HG03025 (cell line): ENCODE data around the gene PIGC.

Experiments used
- ATAC-seq: cut with Tn5 transposase; IDR thresholded peaks from one replicate; pipeline ENCODE4 v1.9.1; 2021; ENCODE audit warnings: mild to moderate bottlenecking, moderate library complexity; ENCODE audit not compliant: unreplicated experiment, low FRiP score

Gene PIGC

DNA sequence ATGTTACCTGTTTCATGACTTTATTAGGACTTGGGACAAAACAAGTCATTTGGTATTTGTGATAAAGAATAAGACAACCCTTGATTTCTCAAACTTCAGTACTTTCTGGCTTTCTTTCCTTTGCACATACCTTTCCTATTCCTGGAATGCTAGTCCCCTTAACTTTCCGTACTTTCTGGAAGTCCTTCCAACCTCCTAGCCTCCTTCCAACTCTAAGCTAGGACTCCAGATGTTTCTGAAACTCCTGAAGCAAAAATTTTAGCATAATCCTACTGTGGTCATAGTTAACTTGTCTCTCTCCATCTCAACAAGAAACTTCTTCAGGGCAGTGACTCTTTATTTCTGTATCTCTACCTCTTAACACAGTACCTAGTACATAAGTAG, 43.2 kb downstream of the PIGC start:
- ATAC-seq, result no peak

DNA sequence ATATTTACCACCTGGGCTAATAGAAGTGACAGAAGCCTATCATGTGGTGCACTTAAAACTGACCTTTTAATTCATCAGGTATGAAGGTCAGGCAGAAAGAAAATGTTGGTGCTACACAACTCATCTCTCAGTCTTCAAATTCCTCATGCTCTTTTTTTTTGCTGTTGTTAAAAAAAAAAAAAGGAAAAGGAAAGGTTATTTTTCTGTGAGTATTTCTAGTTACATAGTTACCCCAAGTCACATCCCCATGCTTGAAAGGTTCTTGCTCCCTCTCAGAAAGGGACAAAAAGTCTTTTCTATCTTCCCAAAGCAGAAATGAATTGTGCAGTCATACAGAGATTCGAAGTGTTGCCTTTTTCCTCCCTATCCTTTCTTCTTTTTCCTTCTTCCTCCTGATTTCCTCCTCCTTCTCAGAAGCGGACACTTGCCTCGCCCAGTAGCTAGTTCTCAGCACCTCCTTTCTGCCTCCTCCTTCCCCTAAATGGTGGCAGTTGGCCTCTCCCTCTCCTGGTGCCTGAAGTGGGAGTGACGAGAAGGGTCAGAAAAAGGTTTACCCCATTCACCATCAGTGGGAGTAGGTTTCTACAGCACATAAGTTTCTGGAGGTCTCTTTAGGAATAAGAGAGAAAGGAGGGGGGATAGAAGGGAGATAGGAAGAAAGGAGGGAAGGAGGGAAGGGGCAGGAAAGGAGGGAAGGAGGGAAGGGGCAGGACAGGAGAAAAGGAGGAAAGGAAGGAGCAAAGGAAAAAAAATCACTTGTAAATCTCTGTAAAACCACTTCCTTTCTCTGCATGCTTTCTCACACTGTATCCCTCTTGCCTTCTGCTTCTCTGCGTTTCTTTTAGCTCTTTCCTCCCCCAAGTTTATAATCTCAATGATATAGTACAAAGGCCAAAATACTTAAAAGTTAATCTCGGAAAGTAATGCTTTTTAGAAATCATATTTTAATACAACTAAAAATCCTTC, 43.8 kb downstream of the PIGC start:
- ATAC-seq, result no peak

DNA sequence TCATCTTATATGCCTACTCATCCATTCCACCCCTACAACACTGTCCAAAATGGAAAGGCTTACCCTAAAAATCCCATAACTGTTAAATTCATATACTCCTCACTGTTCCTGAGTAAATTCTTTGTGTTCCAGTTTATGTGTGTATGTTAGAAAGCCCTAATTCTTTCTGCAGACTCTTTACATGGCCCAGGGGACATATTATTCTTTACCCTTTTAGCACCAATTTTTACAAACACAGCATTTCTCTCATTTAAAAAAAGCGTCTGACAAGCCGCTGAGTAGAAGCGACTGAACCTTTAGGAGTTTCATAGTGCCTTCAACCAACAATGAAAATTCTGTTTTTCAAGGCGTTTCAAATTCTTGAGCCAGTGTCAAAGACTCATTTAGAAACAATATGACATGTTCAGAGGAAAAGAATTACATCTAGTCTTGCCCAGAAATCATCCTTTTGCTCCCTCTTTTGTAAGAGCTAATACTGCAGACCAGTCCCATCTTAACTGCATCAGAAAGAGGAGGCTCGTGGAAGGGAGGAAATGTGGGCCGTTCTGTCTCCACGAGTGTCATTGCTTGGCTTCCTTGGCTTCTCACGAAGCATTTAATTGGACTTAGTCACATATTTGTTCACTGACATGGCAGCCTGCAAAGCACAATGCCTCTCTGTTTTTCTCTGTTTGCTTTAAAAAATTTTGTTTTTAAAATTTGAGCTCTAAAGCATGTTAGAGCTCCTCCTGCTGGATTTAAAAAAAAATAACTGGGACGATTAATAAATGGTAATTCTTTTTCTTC, 44.7 kb downstream of the PIGC start:
- no peak for ATAC-seq

DNA sequence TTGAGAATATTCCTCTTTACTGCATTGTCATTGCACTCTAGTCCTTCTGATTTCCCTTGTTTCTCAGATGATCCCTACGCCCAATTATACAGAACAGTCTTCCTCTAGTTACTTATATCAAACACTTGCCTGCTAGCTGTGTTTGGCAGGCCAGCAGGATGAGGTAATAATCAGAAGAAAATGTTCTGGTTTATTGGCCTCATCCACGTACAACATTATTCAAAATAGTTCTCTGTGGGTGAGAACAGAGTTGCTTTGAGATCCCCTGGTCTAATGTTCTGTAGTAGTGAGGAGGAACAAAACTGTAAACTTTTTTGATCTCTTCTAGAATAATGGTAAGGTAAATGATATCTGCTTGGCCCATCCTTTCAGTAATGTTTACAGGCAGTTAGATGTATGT, 45.7 kb downstream of the PIGC start:
- ATAC-seq, result no peak

DNA sequence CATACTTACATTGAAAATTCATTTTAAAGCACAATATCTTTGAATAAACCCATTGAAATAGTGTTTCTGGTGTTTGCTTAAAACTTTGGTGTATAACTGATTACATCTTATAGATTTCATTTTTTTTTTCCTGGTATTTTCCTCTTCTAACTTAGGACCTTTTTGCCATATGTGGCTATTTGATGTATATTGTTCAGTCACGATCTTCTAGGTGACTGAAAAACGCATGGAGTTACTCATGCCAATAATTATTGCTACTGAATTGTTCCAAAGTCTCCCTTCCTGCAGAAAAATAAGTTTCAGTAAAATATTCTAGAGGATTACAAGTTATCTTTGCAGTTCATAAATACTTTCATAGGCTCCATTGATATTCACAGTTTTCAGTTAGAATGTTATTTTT, 46.2 kb downstream of the PIGC start:
- ATAC-seq, result no peak

DNA sequence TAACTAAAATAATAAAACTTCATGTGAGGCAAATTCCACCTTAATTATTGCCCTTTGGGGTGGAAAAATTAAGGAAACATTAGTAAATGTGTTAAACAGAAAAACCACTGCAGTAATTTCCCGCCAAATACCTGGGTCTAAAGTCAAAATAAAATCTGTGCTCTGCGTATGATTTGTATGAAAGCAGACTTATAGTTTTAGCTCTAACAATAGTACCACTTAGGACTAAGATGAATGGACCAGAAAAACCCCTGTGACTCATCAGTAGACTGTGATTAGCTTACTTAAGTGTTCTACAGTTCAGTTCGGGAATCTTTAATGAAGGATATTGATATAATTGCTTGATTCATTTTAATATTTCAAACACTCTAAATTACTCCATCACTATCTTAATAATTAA, 46.6 kb downstream of the PIGC start:
- no peak for ATAC-seq

DNA sequence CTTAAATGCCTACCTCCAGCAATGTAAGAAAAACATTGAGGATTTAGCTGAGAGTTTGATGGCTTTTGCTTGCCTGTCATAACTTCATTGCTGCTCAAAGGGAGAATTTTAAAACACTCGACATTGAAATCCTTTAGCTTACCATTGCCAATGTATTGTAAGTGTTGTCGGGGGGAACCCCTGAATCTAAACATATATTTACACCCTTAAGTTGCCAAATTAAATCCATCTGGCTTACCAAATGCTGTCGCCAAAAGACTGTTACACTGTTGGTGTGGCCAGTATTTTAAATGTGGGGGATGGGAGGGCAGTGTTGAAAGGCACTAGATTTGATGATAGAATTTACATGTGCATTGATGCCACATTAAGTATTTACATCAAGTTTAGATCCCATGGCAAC, 48.3 kb downstream of the PIGC start:
- no peak for ATAC-seq

DNA sequence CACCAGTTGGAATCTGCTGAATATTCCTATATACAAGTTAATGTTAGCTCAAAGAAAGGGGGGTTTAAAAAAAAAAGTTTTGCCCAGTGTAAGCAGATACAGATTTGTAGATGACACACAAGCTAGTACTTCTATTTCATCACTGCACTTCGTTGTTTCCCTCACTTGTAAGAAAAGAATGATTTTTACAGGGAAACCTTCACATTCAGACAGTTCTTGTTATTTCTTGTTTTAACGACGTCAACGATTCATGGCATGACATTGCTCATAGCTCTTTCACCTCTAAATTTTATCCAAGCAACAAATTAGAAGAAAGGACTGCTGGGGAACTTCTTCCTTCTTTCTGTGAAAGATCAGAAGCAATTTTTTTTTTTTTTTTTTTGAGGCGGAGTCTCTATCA, 49.1 kb downstream of the PIGC start:
- ATAC-seq, result no peak

DNA sequence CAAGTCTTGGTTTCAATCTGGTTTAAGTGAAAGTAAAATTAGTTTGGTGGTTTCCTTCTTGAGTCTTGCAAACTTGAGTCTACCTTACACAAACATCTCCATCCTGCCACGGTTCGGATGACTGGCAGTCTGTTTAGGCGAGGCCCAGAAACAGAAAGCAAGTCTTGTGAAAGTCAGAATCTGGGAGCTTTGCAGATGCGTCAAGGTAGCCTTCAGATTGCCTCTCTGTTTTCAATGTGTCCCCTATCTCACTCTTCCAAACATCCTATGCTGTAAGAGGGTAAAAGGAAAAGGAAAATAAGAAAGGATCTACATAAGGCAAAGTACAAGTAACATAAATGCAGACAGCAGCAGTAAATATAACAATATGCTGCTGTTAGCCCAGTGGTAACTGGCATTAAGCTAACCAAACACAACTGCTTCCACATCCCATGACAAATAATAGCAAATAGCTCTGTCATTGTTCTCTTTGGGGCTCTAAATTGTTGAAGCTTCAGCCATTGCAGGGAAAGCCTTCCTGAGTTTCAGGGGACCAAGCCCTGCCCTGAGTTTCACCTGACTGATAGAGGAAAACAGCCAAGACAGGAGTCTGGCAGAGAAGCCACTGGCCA, 49.6 kb downstream of the PIGC start:
- ATAC-seq, result peak; percentile 85

DNA sequence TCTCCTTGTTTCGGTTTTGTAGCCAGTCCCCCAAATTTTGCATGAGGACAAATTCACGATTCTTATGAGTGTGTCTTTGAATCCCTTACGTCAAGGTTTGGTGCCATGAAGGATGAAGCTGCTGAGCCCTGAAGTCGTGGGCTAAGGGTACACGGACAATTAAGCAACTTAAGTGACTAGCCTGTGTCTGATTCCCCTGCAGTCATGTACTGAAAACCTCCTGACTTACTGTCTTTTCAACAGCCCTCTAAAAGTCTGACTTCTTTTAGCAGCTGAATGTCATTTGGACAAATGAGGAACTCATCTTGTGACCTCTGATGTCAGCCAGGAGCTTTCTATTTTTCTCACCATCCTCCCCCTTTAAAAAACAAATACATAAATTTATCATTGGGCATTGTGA, 50.5 kb downstream of the PIGC start:
- no peak for ATAC-seq

DNA sequence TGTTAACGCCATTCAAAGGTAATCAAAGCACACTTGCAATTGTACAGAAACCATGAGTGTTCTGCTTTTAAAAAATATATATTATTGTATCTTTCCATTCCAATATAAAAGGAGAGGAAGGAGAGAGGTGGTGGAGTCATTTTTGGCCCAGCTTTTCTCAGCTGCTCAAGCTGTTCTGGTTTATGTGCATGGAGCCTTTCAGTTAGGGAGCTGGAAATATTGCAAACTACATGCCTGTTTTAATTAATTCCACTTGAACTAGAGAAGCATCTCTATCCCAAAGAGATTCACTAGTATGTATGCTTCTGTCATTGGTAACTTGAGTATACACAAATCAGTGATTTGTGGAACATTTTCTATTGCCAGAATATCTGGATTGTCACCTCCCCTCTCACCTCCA, 51.9 kb downstream of the PIGC start:
- ATAC-seq, result no peak
